ENCODE results near the gene MEGF6.

DNA sequence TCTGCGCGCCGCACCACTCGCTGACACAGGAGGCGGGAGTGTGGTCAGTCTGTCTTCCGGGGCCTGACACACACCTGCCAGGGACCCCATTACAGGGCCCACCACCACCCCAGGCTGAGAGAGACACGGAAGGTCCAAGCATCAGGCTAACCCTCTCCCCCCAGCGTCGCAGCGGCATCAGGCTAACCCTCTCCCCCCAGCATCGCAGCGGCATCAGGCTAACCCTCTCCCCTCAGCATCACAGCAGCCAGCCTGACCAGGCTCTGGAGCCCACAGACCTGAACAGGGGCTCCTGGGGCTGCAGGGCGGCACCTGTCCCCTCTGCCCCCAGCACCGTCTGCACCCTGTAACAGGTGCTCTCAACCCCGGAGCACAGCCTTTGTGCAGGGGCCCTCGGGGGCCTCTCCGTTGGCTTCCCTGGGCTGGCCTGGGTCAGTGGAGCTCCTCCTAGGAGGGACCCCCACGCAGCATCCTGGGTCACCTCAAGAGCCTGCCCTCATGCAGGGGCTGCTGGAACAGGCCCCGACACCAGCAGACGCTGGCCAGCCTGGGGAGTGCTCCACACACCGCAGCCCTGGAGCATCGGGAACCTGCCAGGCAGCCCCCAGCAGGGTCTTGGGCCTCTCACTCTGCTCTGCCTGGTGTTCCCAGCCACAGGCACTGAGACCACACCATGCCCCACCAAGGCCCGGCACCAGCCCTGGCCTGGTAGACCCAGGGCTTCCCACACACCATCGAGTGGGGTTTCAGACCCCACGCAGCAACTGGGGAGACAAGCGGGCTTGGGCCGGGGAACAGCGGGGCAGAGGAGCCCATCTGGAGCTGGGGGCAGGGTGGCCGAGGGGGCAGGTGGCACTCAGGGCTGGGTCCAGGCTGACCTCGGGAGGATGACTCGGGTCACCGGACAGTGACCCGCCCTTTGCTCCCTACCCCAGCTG lies 67.0 kb downstream of the MEGF6 start:
- TF ChIP-seq, protein P1, sequence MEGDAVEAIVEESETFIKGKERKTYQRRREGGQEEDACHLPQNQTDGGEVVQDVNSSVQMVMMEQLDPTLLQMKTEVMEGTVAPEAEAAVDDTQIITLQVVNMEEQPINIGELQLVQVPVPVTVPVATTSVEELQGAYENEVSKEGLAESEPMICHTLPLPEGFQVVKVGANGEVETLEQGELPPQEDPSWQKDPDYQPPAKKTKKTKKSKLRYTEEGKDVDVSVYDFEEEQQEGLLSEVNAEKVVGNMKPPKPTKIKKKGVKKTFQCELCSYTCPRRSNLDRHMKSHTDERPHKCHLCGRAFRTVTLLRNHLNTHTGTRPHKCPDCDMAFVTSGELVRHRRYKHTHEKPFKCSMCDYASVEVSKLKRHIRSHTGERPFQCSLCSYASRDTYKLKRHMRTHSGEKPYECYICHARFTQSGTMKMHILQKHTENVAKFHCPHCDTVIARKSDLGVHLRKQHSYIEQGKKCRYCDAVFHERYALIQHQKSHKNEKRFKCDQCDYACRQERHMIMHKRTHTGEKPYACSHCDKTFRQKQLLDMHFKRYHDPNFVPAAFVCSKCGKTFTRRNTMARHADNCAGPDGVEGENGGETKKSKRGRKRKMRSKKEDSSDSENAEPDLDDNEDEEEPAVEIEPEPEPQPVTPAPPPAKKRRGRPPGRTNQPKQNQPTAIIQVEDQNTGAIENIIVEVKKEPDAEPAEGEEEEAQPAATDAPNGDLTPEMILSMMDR (IDR thresholded peaks at IDR 0.05; ENCODE audit: low read depth, low read length): no peak
- no peak for TF ChIP-seq EZH2phosphoT487 (IDR thresholded peaks at IDR 0.05; ENCODE audit: low read depth)

All from OCI-LY3 (cell line).